Mammary epithelial cell (primary cell): Measurements from ENCODE around the gene TPRKB.

ENCODE experiments used
- CTCF ChIP-seq, 2 donors: IDR thresholded peaks in 1 of 2; conservative IDR thresholded peaks in 1 of 2; 2 replicates each; pipeline ENCODE4 v1.5.1; 2011 to 2012; ENCODE audit warnings: inconsistent platforms in 2 of 2, low read length in 2 of 2, mild to moderate bottlenecking in 2 of 2, control low read depth in 1 of 2, low read depth in 1 of 2; ENCODE audit not compliant: insufficient read depth in 1 of 2; ENCODE audit errors: extremely low read depth in 1 of 2
- EZH2 ChIP-seq: IDR thresholded peaks from 2 replicates; pipeline ENCODE4 v1.6.1; 2012; ENCODE audit warnings: low read length, inconsistent platforms, borderline replicate concordance

DNA sequence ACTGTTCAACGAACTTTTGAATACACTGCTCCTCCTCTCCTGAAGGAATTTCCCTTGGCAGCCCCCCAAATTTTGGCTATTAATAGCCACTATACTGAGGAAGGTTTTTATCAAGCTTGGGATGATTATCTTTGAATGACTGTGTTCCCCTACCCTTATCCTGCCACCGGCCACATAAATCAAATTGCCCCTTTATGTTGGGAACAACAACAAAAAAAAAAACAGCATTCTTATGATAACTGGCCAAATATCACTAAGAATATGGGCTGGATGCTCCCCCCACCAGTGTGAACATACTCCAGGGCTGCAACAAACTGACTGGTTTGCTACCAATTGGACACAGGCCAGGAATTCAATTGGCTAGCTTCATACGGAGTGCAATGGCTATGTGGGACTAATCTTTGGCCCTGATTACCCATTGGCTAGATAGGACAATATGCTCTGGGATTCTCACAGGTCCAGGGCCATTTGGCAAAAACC lies 22.2 kb upstream of the TPRKB start:
- no peak for TF ChIP-seq CTCF (conservative IDR thresholded peaks at IDR 0.05 in 1 of 2, IDR thresholded peaks at IDR 0.05 in 1 of 2; ENCODE audit: extremely low read depth in 1 of 2, insufficient read depth in 1 of 2, low read depth in 1 of 2, low read length in 2 of 2)
- no peak for TF ChIP-seq EZH2
